IPS DF 6.9 (cell line): ENCODE measurements around the gene LPCAT1.

Source experiments
- DNase-seq: peaks from one replicate; pipeline ENCODE4 v3.0.0-alpha.2; 2013; ENCODE audit warnings: low read depth, low spot score
- H3K27ac ChIP-seq: one replicate; pipeline ENCODE4 v1.5.1; 2013; ENCODE audit warnings: low read length, control low read depth
- H3K27me3 ChIP-seq: 2 replicates; pipeline ENCODE4 v1.6.1; 2013; ENCODE audit warnings: mild to moderate bottlenecking, low read length; ENCODE audit not compliant: control insufficient read depth, insufficient read depth
- H3K36me3 ChIP-seq: 2 replicates; pipeline ENCODE4 v1.6.1; 2013; ENCODE audit warnings: low read length; ENCODE audit not compliant: control insufficient read depth, insufficient read depth
- H3K4me1 ChIP-seq: 2 replicates; pipeline ENCODE4 v1.6.1; 2013; ENCODE audit warnings: low read length; ENCODE audit not compliant: control insufficient read depth, insufficient read depth
- H3K4me3 ChIP-seq: 2 replicates; pipeline ENCODE4 v1.5.1; 2013; ENCODE audit warnings: mild to moderate bottlenecking, low read length
- H3K9me3 ChIP-seq: 2 replicates; pipeline ENCODE4 v1.6.1; 2013; ENCODE audit warnings: low read length, inconsistent platforms; ENCODE audit not compliant: control insufficient read depth, insufficient read depth
- WGBS: extraction: QIAGEN DNeasy Blood & Tissue Kit; methylation state at CpG from one replicate; pipeline ENCODE4 v1.1.7; 2013; ENCODE audit warnings: mixed read lengths, missing lambda C conversion rate; ENCODE audit not compliant: insufficient read length, insufficient coverage; 5-methylcytosine and 5-hydroxymethylcytosine counted together

LPCAT1 gene

GRCh38 chr5:1554410-1554967 is 30.7 kb upstream of the LPCAT1 start:
- no peak overlapping the region for H3K27ac ChIP-seq
- H3K36me3 ChIP-seq, result no peaks in the 10 kb centered on the region
- no peaks in the 10 kb centered on the region for H3K4me1 ChIP-seq
- no CpG with 5 or more reads among the region's 11 CpGs for WGBS
- no peaks in the 10 kb centered on the region for H3K27me3 ChIP-seq
- no peak overlapping the region for H3K4me3 ChIP-seq
- no peaks in the 10 kb centered on the region for H3K9me3 ChIP-seq
- no peak for DNase-seq

DNA sequence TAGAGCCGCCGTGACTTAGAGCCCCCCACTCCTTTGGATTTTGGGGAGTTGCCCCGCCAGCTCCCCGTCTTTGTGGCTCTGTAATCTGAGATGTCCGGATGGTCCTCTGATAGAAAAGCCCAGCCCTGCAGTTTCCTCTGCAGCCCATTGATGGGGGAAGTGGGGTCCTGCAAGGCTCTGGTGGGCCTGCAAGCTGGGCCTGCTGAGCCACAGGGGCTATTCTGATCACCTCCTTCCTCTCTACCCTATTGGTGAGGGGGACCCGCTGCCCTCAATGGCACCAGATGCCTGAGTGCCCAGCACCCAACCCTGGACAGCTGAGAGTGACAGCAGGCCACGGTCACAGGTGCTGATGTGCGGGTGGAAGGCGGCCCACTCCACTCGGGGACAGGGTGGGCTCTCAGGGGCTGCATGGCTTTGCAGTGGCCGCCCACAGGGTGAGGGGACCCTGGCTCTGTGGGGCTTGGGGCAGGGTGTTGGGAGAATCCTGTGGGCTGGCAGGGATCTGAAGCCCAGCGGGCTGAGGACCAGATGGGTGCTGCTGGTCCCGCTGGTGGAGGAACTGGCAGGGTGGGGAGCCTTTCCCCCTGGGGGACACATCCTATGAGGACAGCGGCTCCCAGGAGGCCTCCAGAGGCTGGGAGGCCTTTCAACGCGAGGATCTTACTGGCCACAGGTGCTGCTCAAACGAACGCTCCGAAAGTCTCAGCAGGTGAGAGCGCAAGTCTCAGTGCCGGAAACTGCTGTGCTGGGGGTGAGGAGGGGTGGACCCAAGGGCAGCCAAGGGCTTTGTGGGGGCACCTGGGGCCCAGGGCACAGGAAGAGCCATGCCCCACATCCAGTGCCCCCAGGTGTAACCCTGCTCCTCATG is 30.0 kb upstream of the LPCAT1 start:
- no peaks in the 10 kb centered on the region for H3K36me3 ChIP-seq
- no peak overlapping the region for H3K27ac ChIP-seq
- H3K4me1 ChIP-seq, result no peaks in the 10 kb centered on the region
- WGBS, result no CpG with 5 or more reads among the region's 21 CpGs
- no peaks in the 10 kb centered on the region for H3K27me3 ChIP-seq
- H3K9me3 ChIP-seq, result no peaks in the 10 kb centered on the region
- H3K4me3 ChIP-seq, result no peak overlapping the region
- no peak for DNase-seq

DNA sequence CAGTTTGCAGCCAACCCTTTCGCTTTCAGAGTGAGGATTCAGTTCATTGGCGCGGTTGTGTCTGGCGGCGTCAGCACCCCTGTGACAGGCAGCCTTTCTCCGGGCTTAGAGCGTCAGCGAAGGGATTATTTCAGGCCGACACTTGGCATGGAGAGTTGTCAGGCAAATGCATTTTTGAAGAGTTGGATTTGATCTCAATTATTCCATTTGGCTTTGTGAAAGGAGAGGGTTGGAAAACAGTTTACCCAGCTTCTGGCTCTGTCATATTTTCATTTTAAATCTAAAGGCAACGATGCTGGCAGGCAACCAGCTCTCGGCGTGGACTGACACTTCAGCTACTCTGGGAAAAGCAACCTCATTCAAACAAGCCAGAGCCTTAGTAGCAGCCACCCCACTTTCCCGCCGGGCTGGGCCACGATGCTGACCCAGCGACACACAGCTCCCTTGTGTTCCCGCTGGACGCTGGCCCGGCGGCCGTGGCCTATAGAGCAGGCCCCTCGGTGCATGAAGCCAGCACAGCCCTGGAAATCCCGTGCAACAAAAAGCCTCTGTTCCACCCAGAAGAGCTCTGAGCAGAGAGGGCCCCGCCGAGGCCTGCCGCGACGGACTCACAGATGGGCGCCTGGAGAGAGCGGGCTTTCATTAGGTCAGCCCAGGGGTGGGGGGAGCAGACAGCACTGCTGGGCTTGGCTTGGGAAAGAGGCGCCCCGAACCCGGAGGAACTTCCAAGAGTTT is 28.9 kb upstream of the LPCAT1 start:
- Histone ChIP-seq H3K27me3 (no peaks in the 10 kb centered on the region), H3K27ac (no peak overlapping the region), H3K4me3 (no peak overlapping the region), H3K4me1 (no peaks in the 10 kb centered on the region), H3K36me3 (no peaks in the 10 kb centered on the region), H3K9me3 (no peaks in the 10 kb centered on the region)
- no CpG with 5 or more reads among the region's 33 CpGs for WGBS
- no peak for DNase-seq

- Histone ChIP-seq H3K27ac (no peak overlapping the region), H3K4me3 (no peak overlapping the region), H3K36me3 (no peaks in the 10 kb centered on the region), H3K4me1 (no peaks in the 10 kb centered on the region), H3K9me3 (no peaks in the 10 kb centered on the region), H3K27me3 (no peaks in the 10 kb centered on the region)
- WGBS, result no CpG with 5 or more reads among the region's 32 CpGs
- DNase-seq, result no peak
Measured at GRCh38 chr5:1551426-1552301, 27.9 kb upstream of the LPCAT1 start.

DNA sequence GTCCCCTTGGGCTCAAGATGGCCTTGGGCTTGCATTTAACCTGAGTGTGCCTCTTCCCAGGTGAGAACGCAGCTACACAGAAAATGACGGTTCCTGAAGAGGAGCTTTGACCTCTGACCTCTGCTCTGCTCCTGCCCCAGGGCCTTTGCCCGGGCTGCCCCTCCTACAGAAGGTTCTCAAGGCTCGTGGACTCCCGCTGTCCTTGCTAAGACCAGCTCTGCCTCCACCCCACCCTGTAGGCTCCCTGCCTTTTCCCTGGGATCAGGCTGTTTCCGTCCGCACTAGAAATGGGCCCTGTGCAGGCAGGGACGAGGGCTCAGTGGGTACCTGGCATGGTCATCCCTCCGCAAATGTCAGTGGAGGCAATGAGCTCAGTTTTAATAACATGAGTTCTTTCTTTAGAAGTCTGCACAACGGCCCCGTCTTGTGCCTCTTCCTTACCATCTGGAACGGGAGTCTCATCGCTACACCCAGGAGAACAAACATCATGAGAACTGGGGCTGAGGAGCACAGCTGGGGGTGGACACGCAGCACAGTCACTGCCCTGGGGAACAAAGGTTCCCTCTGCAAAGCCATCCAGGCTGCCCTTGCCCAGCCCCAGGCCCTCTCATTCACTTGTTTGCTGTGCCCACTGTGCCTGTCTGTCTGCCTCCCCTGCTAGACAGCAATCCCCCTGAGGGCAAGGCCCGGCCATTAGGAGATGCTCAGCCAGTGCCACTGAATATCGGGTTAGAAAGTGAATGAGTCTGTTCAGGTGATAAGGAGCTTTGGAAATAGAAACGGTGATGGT is 26.7 kb upstream of the LPCAT1 start:
- WGBS, result no CpG with 5 or more reads among the region's 17 CpGs

DNA sequence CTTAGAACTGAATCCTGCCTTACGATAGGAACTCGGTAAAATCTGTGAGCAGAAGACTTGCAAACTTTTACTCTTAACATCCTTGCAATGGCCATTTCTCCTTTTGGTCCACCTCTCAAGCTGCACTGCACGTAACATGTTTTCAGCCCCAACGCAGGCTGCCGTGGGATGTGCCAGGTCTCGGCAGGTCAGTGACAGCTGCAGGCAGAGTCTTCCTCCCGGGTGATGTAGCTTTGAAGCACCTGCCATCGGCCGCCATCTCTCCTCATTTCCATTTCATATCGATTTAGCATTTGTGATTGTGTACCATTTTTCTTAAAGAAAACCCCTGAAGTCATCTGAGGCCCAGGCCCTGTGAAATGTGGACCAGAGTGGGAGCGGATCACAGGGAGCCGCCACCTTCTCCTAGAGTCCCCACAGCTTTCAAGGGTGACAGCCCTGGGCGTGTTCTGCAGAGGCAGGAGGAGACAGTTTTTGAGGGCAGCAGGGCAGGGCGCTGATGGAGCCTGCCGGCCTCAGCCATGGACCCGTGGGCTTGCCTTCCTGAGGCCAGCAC is 25.8 kb upstream of the LPCAT1 start:
- no peaks in the 10 kb centered on the region for H3K27me3 ChIP-seq
- H3K9me3 ChIP-seq, result no peaks in the 10 kb centered on the region
- H3K4me3 ChIP-seq, result no peak overlapping the region
- H3K27ac ChIP-seq, result no peak overlapping the region
- no peaks in the 10 kb centered on the region for H3K36me3 ChIP-seq
- H3K4me1 ChIP-seq, result no peaks in the 10 kb centered on the region
- DNase-seq, result no peak
- WGBS, result no CpG with 5 or more reads among the region's 16 CpGs

More for the DNA sequence above, 26.7 kb upstream of the LPCAT1 start:
- no peaks in the 10 kb centered on the region for H3K9me3 ChIP-seq
- no peaks in the 10 kb centered on the region for H3K4me1 ChIP-seq
- H3K27ac ChIP-seq, result no peak overlapping the region
- no peak for DNase-seq
- H3K4me3 ChIP-seq, result no peak overlapping the region
- H3K27me3 ChIP-seq, result no peaks in the 10 kb centered on the region
- H3K36me3 ChIP-seq, result no peaks in the 10 kb centered on the region

DNA sequence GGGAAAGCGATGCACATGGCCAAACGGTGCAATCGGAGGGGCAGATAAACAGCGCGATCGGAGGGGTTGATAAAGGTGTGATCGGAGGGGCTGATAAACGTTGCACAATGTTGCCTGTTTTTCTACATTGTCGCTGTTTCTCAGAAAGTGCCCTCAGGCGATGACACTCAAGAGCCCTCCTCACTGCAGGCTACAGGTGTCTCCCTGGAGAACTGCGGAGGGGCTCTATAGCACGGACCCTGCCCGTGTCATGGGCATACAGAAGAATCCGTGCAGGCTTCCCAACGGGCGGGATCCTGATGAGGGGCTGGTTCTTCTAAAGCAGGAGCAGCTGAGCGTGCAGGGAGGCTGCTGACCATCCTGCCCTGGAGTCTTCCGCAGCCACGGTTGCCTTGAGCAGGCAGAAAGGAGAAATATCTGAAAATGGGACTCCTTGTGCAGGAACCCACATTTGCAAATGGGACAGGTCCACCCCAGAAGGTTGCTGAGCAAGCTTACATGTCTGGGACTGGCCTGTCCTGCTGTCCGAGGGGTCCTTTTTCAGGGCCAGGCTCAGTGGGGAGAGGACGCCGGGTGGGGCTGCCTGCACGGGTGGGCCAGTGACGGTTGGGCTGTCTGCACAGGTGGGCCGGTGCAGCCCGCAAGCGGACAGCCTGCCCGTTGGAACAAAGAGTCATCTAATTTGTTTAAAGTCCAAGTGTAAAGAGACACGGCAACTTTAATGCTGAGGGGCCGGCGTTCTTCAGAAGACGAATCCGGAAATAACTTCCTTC is 25.1 kb upstream of the LPCAT1 start:
- Histone ChIP-seq H3K9me3 (no peaks in the 10 kb centered on the region), H3K4me1 (no peaks in the 10 kb centered on the region), H3K4me3 (no peak overlapping the region), H3K36me3 (no peaks in the 10 kb centered on the region), H3K27me3 (no peaks in the 10 kb centered on the region), H3K27ac (no peak overlapping the region)
- WGBS, result no CpG with 5 or more reads among the region's 33 CpGs
- no peak for DNase-seq

- no peak overlapping the region for H3K4me3 ChIP-seq
- WGBS, result no CpG with 5 or more reads among the region's 6 CpGs
Measured at GRCh38 chr5:1547655-1548054, 23.9 kb upstream of the LPCAT1 start.

GRCh38 chr5:1547236-1547635 is 23.5 kb upstream of the LPCAT1 start:
- H3K27ac ChIP-seq, result no peak overlapping the region

More at GRCh38 chr5:1547655-1548054, 23.9 kb upstream of the LPCAT1 start:
- Histone ChIP-seq H3K36me3 (no peaks in the 10 kb centered on the region), H3K27ac (no peak overlapping the region), H3K9me3 (no peaks in the 10 kb centered on the region), H3K27me3 (no peaks in the 10 kb centered on the region), H3K4me1 (no peaks in the 10 kb centered on the region)
- DNase-seq, result no peak

More at GRCh38 chr5:1547236-1547635, 23.5 kb upstream of the LPCAT1 start:
- Histone ChIP-seq H3K4me3 (no peak overlapping the region), H3K36me3 (no peaks in the 10 kb centered on the region), H3K4me1 (no peaks in the 10 kb centered on the region), H3K9me3 (no peaks in the 10 kb centered on the region), H3K27me3 (no peaks in the 10 kb centered on the region)
- DNase-seq, result no peak
- WGBS, result no CpG with 5 or more reads among the region's 11 CpGs
